ENCODE data around the gene ABCD3.

GRCh38 chr1:94555091-94555490, 136.9 kb downstream of the ABCD3 start:
- TF ChIP-seq CTCF (IDR thresholded peaks at IDR 0.05) (no peak), POLR2A (IDR thresholded peaks at IDR 0.05) (no peak)

All from right lobe of liver (tissue), 4 donors.